WTC11 (cell line): ENCODE data around the gene AQP1. TPM values are rescaled to one million over a fixed set of nuclear protein-coding genes. Genes with fewer than 3 reads are reported as not detected.

ENCODE experiments used
- ATAC-seq: fragments of 200-7000 bp; cut with Tn5 transposase; 2 replicates; pipeline ENCODE4 v1.10.0; 2021; ENCODE audit warnings: mild to moderate bottlenecking, moderate library complexity
- CTCF ChIA-PET: fragments of 300-600 bp; sonication (Branson Sonifier 250); formaldehyde crosslinking; loops from one replicate; lab custom pipeline; 2021; ENCODE audit warnings: antibody characterized with exemption; lab: Charles Lee
- POLR2A ChIA-PET: fragments of 350-600 bp; sonication (Branson Sonifier 250); formaldehyde crosslinking; loops from one replicate; lab custom pipeline; 2021; ENCODE audit warnings: antibody characterized with exemption; lab: Charles Lee
- DNase-seq: peaks from one replicate; pipeline ENCODE4 v3.0.0; 2021; ENCODE audit warnings: low spot score
- H3K27ac Mint-ChIP-seq: 2 replicates; pipeline ENCODE4 v1.8.0; 2021; ENCODE audit warnings: mixed read lengths
- H3K27me3 Mint-ChIP-seq: 2 replicates; pipeline ENCODE4 v1.8.0; 2021; ENCODE audit warnings: low read depth, mild to moderate bottlenecking, moderate library complexity, mixed read lengths
- H3K36me3 Mint-ChIP-seq: 2 replicates; pipeline ENCODE4 v1.8.0; 2021; ENCODE audit warnings: mixed read lengths
- H3K4me1 Mint-ChIP-seq: 2 replicates; pipeline ENCODE4 v1.8.0; 2022; ENCODE audit warnings: mixed read lengths
- H3K4me3 Mint-ChIP-seq: 2 replicates; pipeline ENCODE4 v1.8.0; 2021; ENCODE audit warnings: mild to moderate bottlenecking, moderate library complexity, mixed read lengths
- H3K9me3 Mint-ChIP-seq: 2 replicates; pipeline ENCODE4 v1.8.0; 2021; ENCODE audit warnings: mixed read lengths
- FOXK1 ChIP-seq: sonication (generic); formaldehyde crosslinking; IDR thresholded peaks from 2 replicates; pipeline ENCODE4 v1.8.0; 2022; ENCODE audit warnings: mild to moderate bottlenecking, moderate library complexity, missing genetic modification reagents
- MYBL2 ChIP-seq: sonication (generic); formaldehyde crosslinking; IDR thresholded peaks from 2 replicates; pipeline ENCODE4 v1.8.1; 2023; ENCODE audit warnings: mild to moderate bottlenecking, moderate library complexity, missing genetic modification reagents
- NFE2L1 ChIP-seq: sonication (generic); formaldehyde crosslinking; IDR thresholded peaks from 2 replicates; pipeline ENCODE4 v1.8.1; 2023; ENCODE audit warnings: missing genetic modification reagents
- NFYB ChIP-seq: sonication (generic); formaldehyde crosslinking; conservative IDR thresholded peaks from 2 replicates; pipeline ENCODE4 v1.8.0; 2022; ENCODE audit warnings: low read depth, missing genetic modification reagents
- PRRX2 ChIP-seq: fragments of 250-450 bp; sonication (Bioruptor Pico); IDR thresholded peaks from 2 replicates; pipeline ENCODE4 v1.8.0; 2021; ENCODE audit warnings: mild to moderate bottlenecking
- RELA ChIP-seq: sonication (generic); formaldehyde crosslinking; IDR thresholded peaks from 2 replicates; pipeline ENCODE4 v1.8.1; 2022; ENCODE audit warnings: missing genetic modification reagents, mild to moderate bottlenecking, borderline replicate concordance
- SMAD3 ChIP-seq: sonication (generic); formaldehyde crosslinking; IDR thresholded peaks from 2 replicates; pipeline ENCODE4 v1.8.0; 2022; ENCODE audit warnings: missing genetic modification reagents, mild to moderate bottlenecking, borderline replicate concordance
- SMAD4 ChIP-seq: sonication (generic); formaldehyde crosslinking; IDR thresholded peaks from 2 replicates; pipeline ENCODE4 v1.8.0; 2022; ENCODE audit warnings: mild to moderate bottlenecking, missing genetic modification reagents
- TCF7 ChIP-seq: sonication (generic); formaldehyde crosslinking; IDR thresholded peaks from 2 replicates; pipeline ENCODE4 v1.8.0; 2022; ENCODE audit warnings: mild to moderate bottlenecking, low read depth, missing genetic modification reagents, moderate library complexity
- ZNF219 ChIP-seq: sonication (generic); formaldehyde crosslinking; IDR thresholded peaks from 2 replicates; pipeline ENCODE4 v1.8.0; 2023; ENCODE audit warnings: missing genetic modification reagents, mild to moderate bottlenecking, borderline replicate concordance
- total RNA-seq: library from RNA; stranded (reverse); gene quantifications from 3 replicates; pipeline ENCODE4 v1.2.3, GENCODE V29; 2021
- TF ChIP-seq, protein P1 (sequence below): sonication (generic); formaldehyde crosslinking; IDR thresholded peaks from 2 replicates; pipeline ENCODE4 v1.8.1; 2023; ENCODE audit warnings: mild to moderate bottlenecking, missing genetic modification reagents, moderate library complexity
- TF ChIP-seq, protein P2 (sequence below): sonication (generic); formaldehyde crosslinking; IDR thresholded peaks from 2 replicates; pipeline ENCODE4 v1.8.0; 2022; ENCODE audit warnings: mild to moderate bottlenecking, missing genetic modification reagents
- TF ChIP-seq, protein P3 (sequence below): sonication (generic); formaldehyde crosslinking; IDR thresholded peaks from 2 replicates; pipeline ENCODE4 v1.8.1; 2022; ENCODE audit warnings: low read depth, mild to moderate bottlenecking, moderate library complexity, missing genetic modification reagents, borderline replicate concordance
- TF ChIP-seq, protein P4 (sequence below): sonication (generic); formaldehyde crosslinking; IDR thresholded peaks from 2 replicates; pipeline ENCODE4 v1.8.1; 2023; ENCODE audit warnings: mild to moderate bottlenecking, missing genetic modification reagents, moderate library complexity
- TF ChIP-seq, protein P5 (sequence below): sonication (generic); formaldehyde crosslinking; conservative IDR thresholded peaks from 2 replicates; pipeline ENCODE4 v1.8.1; 2023; ENCODE audit warnings: mild to moderate bottlenecking, low read depth, missing genetic modification reagents, moderate library complexity
- TF ChIP-seq, protein P6 (sequence below): sonication (generic); formaldehyde crosslinking; IDR thresholded peaks from 2 replicates; pipeline ENCODE4 v1.8.0; 2022; ENCODE audit warnings: mild to moderate bottlenecking, missing genetic modification reagents
- TF ChIP-seq, protein P7 (sequence below): sonication (generic); formaldehyde crosslinking; IDR thresholded peaks from 2 replicates; pipeline ENCODE4 v1.8.1; 2023; ENCODE audit warnings: mild to moderate bottlenecking, moderate library complexity, missing genetic modification reagents
- TF ChIP-seq, protein P8 (sequence below): fragments of 250-450 bp; sonication (Bioruptor Pico); IDR thresholded peaks from 2 replicates; pipeline ENCODE4 v1.9.0; 2021; ENCODE audit warnings: mild to moderate bottlenecking, borderline replicate concordance
- TF ChIP-seq, protein P9 (sequence below): fragments of 250-450 bp; sonication (Bioruptor Pico); IDR thresholded peaks from 2 replicates; pipeline ENCODE4 v1.8.0; 2021; ENCODE audit warnings: mild to moderate bottlenecking

AQP1 gene
- total RNA-seq, 1 experiment from 2014 or later = 0.81 TPM

DNA sequence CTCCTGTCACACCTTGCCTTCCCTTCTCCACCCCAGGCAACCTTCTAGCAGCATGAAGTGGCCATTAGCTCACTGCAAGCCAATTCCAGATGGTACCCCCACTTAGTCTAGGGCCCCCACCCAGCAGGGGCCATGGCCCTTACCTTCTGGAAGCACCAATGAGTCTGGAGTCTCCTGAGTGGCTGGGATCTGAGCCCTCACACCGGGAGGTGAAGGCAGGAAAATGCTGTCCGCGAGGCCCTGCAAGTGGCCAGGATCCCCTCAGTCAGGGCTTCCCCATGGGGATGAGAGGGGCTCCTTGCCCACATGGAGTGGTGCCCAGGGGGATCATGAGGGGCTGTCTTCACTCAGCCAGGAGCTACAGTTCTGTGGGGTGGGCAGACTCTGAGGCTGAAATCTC is 4.6 kb downstream of the AQP1 start:
- no peak for DNase-seq
- Mint-ChIP-seq H3K4me3 (no peak overlapping the region), H3K27me3 (no peaks in the 10 kb centered on the region), H3K27ac (no peak overlapping the region), H3K36me3 (no peaks in the 10 kb centered on the region), H3K4me1 (peaks cover 16% of the 10 kb centered on the region), H3K9me3 (no peaks in the 10 kb centered on the region)
- ChIA-PET POLR2A (no interaction called here), CTCF (interaction anchor here (0.6 to 1.8 kb wide), 6 partner anchors 8 to 125 kb away, joined by 3 to 8 read pairs (median 4); no protein-coding TSS in a partner anchor)
- TF ChIP-seq, protein P1, sequence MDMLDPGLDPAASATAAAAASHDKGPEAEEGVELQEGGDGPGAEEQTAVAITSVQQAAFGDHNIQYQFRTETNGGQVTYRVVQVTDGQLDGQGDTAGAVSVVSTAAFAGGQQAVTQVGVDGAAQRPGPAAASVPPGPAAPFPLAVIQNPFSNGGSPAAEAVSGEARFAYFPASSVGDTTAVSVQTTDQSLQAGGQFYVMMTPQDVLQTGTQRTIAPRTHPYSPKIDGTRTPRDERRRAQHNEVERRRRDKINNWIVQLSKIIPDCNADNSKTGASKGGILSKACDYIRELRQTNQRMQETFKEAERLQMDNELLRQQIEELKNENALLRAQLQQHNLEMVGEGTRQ (CRISPR knock-in tag) = no peak
- TF ChIP-seq SMAD4 (CRISPR knock-in tag) = no peak
- TF ChIP-seq, protein P2, sequence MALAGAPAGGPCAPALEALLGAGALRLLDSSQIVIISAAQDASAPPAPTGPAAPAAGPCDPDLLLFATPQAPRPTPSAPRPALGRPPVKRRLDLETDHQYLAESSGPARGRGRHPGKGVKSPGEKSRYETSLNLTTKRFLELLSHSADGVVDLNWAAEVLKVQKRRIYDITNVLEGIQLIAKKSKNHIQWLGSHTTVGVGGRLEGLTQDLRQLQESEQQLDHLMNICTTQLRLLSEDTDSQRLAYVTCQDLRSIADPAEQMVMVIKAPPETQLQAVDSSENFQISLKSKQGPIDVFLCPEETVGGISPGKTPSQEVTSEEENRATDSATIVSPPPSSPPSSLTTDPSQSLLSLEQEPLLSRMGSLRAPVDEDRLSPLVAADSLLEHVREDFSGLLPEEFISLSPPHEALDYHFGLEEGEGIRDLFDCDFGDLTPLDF = no peak
- no peak for TF ChIP-seq RELA (CRISPR knock-in tag)
- no peak for TF ChIP-seq NFE2L1 (CRISPR knock-in tag)
- TF ChIP-seq NFYB (CRISPR knock-in tag) = no peak
- TF ChIP-seq, protein P3, sequence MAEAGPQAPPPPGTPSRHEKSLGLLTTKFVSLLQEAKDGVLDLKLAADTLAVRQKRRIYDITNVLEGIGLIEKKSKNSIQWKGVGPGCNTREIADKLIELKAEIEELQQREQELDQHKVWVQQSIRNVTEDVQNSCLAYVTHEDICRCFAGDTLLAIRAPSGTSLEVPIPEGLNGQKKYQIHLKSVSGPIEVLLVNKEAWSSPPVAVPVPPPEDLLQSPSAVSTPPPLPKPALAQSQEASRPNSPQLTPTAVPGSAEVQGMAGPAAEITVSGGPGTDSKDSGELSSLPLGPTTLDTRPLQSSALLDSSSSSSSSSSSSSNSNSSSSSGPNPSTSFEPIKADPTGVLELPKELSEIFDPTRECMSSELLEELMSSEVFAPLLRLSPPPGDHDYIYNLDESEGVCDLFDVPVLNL (CRISPR knock-in tag) = no peak
- TF ChIP-seq, protein P4, sequence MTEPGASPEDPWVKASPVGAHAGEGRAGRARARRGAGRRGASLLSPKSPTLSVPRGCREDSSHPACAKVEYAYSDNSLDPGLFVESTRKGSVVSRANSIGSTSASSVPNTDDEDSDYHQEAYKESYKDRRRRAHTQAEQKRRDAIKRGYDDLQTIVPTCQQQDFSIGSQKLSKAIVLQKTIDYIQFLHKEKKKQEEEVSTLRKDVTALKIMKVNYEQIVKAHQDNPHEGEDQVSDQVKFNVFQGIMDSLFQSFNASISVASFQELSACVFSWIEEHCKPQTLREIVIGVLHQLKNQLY (CRISPR knock-in tag) = no peak
- TF ChIP-seq, protein P5, sequence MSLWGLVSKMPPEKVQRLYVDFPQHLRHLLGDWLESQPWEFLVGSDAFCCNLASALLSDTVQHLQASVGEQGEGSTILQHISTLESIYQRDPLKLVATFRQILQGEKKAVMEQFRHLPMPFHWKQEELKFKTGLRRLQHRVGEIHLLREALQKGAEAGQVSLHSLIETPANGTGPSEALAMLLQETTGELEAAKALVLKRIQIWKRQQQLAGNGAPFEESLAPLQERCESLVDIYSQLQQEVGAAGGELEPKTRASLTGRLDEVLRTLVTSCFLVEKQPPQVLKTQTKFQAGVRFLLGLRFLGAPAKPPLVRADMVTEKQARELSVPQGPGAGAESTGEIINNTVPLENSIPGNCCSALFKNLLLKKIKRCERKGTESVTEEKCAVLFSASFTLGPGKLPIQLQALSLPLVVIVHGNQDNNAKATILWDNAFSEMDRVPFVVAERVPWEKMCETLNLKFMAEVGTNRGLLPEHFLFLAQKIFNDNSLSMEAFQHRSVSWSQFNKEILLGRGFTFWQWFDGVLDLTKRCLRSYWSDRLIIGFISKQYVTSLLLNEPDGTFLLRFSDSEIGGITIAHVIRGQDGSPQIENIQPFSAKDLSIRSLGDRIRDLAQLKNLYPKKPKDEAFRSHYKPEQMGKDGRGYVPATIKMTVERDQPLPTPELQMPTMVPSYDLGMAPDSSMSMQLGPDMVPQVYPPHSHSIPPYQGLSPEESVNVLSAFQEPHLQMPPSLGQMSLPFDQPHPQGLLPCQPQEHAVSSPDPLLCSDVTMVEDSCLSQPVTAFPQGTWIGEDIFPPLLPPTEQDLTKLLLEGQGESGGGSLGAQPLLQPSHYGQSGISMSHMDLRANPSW = no peak
- TF ChIP-seq, protein P6, sequence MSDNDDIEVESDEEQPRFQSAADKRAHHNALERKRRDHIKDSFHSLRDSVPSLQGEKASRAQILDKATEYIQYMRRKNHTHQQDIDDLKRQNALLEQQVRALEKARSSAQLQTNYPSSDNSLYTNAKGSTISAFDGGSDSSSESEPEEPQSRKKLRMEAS = no peak
- TF ChIP-seq, protein P7, sequence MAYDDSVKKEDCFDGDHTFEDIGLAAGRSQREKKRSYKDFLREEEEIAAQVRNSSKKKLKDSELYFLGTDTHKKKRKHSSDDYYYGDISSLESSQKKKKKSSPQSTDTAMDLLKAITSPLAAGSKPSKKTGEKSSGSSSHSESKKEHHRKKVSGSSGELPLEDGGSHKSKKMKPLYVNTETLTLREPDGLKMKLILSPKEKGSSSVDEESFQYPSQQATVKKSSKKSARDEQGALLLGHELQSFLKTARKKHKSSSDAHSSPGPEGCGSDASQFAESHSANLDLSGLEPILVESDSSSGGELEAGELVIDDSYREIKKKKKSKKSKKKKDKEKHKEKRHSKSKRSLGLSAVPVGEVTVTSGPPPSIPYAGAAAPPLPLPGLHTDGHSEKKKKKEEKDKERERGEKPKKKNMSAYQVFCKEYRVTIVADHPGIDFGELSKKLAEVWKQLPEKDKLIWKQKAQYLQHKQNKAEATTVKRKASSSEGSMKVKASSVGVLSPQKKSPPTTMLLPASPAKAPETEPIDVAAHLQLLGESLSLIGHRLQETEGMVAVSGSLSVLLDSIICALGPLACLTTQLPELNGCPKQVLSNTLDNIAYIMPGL (CRISPR knock-in tag) = no peak
- TF ChIP-seq ZNF219 (CRISPR knock-in tag) = no peak
- TF ChIP-seq TCF7 = no peak
- TF ChIP-seq PRRX2 (CRISPR knock-in tag) = no peak
- no peak for TF ChIP-seq SMAD3 (CRISPR knock-in tag)
- no peak for TF ChIP-seq FOXK1 (CRISPR knock-in tag)
- no peak for ATAC-seq

DNA sequence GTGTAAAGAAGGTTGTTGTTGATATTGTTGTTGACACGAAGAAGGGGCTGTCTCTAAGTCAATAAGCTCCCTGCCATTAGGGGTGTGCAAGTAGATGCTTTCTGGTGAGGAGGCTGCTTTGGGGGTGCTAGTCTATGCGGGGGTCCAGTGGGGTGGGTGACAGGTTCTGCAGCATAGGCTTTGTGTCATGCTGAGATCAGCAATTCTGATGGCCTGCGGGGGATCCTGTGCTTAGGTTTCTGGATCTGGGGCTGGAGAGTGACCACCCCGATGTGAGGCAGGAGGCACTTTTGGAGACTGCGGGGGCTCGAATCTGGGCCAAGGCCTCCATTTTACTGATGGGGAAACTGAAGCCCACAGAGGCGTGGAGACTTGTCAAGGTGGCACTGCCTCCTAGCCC is 5.1 kb downstream of the AQP1 start:
- CTCF ChIA-PET = interaction anchor here (0.6 to 1.8 kb wide), 5 partner anchors 9 to 69 kb away, joined by 3 to 8 read pairs (median 5); no protein-coding TSS in a partner anchor
- TF ChIP-seq, protein P8, sequence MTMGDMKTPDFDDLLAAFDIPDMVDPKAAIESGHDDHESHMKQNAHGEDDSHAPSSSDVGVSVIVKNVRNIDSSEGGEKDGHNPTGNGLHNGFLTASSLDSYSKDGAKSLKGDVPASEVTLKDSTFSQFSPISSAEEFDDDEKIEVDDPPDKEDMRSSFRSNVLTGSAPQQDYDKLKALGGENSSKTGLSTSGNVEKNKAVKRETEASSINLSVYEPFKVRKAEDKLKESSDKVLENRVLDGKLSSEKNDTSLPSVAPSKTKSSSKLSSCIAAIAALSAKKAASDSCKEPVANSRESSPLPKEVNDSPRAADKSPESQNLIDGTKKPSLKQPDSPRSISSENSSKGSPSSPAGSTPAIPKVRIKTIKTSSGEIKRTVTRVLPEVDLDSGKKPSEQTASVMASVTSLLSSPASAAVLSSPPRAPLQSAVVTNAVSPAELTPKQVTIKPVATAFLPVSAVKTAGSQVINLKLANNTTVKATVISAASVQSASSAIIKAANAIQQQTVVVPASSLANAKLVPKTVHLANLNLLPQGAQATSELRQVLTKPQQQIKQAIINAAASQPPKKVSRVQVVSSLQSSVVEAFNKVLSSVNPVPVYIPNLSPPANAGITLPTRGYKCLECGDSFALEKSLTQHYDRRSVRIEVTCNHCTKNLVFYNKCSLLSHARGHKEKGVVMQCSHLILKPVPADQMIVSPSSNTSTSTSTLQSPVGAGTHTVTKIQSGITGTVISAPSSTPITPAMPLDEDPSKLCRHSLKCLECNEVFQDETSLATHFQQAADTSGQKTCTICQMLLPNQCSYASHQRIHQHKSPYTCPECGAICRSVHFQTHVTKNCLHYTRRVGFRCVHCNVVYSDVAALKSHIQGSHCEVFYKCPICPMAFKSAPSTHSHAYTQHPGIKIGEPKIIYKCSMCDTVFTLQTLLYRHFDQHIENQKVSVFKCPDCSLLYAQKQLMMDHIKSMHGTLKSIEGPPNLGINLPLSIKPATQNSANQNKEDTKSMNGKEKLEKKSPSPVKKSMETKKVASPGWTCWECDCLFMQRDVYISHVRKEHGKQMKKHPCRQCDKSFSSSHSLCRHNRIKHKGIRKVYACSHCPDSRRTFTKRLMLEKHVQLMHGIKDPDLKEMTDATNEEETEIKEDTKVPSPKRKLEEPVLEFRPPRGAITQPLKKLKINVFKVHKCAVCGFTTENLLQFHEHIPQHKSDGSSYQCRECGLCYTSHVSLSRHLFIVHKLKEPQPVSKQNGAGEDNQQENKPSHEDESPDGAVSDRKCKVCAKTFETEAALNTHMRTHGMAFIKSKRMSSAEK (CRISPR knock-in tag) = no peak
- TF ChIP-seq MYBL2 (CRISPR knock-in tag) = no peak
- TF ChIP-seq, protein P9, sequence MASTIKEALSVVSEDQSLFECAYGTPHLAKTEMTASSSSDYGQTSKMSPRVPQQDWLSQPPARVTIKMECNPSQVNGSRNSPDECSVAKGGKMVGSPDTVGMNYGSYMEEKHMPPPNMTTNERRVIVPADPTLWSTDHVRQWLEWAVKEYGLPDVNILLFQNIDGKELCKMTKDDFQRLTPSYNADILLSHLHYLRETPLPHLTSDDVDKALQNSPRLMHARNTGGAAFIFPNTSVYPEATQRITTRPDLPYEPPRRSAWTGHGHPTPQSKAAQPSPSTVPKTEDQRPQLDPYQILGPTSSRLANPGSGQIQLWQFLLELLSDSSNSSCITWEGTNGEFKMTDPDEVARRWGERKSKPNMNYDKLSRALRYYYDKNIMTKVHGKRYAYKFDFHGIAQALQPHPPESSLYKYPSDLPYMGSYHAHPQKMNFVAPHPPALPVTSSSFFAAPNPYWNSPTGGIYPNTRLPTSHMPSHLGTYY = no peak

More for the DNA sequence above, 5.1 kb downstream of the AQP1 start:
- no peaks in the 10 kb centered on the region for H3K9me3 Mint-ChIP-seq
- H3K4me3 Mint-ChIP-seq = no peak overlapping the region
- POLR2A ChIA-PET = no interaction called here
- H3K27me3 Mint-ChIP-seq = no peaks in the 10 kb centered on the region
- H3K27ac Mint-ChIP-seq = no peak overlapping the region
- DNase-seq (no peak), ATAC-seq (no peak)
- H3K36me3 Mint-ChIP-seq = no peaks in the 10 kb centered on the region
- peaks cover 16% of the 10 kb centered on the region for H3K4me1 Mint-ChIP-seq
